ENCODE measurements around the gene NPDC1.
"Not testable (repeated sequence)": the region's sequence is repeated elsewhere in the genome, so short reads cannot be mapped to it uniquely, and the experiment has no call there.

Gene NPDC1

DNA sequence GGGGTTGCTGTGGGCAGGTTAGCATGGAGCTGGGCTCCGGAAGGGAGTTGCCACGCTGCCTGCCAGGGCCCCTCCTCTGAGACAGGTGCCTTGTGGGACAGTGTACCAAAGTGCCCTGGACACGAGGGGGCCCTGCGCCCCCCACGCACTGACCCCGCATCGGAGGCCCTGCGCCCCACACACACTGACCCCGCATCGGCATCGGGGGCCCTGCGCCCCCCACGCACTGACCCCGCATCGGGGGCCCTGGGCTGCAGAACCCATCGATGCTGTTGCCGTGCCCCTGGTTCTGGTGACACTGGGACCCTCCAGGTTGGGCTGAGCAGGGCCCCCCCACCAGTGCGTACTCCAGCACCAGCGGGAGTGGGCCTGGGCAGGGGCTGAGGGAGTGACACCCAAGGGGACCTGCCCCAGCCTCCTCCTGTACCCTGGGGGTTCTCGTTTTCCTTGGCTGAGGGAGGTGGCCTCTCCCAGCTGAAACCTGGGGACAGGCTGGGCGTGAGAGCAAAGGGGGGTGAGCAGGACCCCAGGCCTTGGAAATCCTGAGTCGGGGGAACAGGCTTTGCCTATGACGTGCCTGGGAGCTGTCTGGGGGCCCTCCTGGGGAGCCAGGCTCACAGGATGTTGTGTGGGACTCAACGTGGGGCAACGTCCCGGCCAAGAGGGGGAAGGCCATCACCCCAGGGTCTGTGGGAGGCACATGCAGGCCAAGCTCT is 17.5 kb upstream of the NPDC1 start:
- H3K27ac ChIP-seq: no peak overlapping the region
- no peak overlapping the region for H3K4me3 ChIP-seq

- H3K27ac ChIP-seq, H3K4me3 ChIP-seq: not testable (repeated sequence)
Measured at GRCh38 chr9:137062798-137063197, 16.8 kb upstream of the NPDC1 start.

DNA sequence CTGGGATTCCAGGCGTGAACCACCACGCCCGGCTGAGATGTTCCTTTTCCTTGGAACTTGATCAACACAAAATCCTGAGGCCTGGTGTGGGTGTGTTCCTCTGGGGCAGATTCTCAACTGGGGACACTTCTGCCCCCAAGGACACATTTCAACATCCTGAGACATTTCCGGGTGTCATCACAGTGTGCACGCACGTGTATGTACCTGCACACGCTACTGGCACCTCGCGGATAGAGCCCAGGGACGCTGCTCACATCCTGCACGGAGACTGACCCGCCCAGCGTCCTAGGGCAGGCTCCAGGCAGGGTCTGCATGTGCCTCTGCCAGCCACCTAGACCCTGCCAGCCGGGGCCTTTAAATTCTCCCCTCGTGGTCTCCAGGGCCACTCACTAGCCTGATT is 16.4 kb upstream of the NPDC1 start:
- no peak overlapping the region for H3K4me3 ChIP-seq
- no peak overlapping the region for H3K27ac ChIP-seq

- Histone ChIP-seq H3K27ac (no peak overlapping the region), H3K4me3 (no peak overlapping the region)
Measured at GRCh38 chr9:137058521-137059234, 12.7 kb upstream of the NPDC1 start.

DNA sequence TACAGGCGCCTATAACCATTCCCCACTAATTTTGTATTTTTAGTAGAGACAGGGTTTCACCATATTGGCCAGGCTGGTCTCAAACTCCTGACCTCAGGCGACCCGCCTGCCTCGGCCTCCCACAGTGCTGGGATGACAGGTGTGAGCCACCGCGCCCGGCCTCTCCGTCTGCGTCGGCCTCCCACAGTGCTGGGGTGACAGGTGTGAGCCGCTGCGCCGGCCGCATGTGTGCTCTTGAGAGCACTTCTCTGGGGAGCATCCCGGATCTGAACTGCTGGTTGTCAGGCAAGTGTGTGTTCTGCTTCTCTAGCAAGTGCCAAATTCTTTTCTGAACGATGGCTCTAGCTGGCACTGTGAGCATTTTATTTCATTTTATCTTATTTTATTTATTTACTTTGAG is 11.6 kb upstream of the NPDC1 start:
- H3K4me3 ChIP-seq: no peak overlapping the region
- no peak overlapping the region for H3K27ac ChIP-seq

- Histone ChIP-seq H3K27ac (no peak overlapping the region), H3K4me3 (no peak overlapping the region)
Measured at GRCh38 chr9:137056739-137057415, 10.9 kb upstream of the NPDC1 start.

DNA sequence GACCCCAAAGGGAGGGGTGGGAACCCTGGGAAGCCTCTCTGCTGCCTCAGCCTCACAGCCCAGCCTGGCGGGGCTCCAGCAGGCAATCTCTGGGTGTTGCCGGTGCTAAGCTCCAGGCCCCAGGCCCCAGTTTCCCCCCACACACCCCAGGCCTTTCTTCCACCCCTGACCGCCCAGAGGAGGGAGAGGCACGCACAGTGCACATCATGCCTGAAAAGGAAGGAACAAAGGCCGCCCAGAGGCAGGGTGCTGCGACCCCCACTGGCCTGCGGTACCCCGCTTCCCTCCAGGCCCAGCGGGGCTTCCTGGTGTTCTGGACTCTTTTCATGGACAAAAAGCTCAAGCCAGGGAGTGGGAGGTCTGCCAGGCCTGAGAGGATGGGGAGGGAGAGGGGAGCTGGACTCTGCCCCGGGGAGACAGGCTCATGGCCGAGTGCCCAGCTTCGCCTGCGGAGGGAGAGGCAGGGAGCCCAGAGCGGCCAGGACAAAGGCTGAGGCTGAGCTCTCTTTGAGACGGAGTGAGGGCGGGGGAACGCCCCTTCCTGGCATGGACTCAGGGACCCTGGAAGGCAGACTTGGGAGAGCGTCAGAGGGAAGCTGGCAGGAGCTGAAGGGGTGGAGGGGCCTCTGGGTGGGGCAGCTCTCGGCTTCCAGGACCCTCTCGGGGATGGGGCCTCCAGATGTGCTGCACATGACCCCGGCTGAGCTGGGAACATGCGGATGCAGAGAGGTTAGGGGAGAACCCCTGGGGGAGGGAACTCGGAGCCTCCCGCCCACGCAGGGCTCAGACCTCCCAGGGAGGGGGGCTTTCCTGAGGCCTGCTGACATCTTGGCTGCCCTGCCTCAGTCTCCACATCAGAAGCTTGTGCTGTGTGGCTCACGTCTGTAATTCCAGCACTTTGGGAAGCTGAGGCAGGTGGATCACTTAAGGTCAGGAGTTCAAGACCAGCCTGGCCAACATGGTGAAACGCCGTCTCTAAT is 9.7 kb upstream of the NPDC1 start:
- Histone ChIP-seq H3K4me3 (no peak overlapping the region), H3K27ac (peak overlapping the region in 8 of 21 experiments; percentile 17 to 67 (median 54))

DNA sequence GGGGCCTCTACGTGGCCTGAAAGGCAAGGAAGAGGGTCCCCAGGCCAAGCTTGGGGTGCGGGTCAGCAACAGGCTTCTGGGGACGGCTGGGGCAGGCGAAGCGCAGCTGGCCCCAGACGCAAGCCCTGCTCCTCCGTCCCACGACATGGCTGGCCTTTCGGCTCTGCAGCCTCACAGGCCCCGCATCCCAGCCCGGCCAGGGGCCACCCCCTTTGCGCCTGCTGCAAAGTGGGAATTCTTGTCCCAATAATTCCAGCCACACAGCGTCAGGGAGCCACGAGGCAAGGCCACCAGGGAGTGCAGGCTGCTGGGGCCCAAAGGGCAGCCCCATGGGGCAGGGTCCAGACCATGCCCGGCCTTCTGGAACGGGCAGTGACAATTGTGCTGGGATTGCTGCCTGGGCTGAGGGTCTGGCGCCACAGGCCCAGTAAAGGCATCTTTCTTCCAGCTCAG is 9.0 kb upstream of the NPDC1 start:
- peak overlapping the region in 9 of 21 experiments; percentile 2 to 67 (median 55) for H3K27ac ChIP-seq
- no peak overlapping the region for H3K4me3 ChIP-seq

- peak within 1 kb of the TSS; percentile 17 to 58 (median 28) for H3K4me3 ChIP-seq
- H3K27ac ChIP-seq: peak within 1 kb of the TSS in 11 of 21 experiments; percentile 28 to 67 (median 57)
Measured at GRCh38 chr9:137053944-137054931, 8.3 kb upstream of the NPDC1 start, which contains the start of gene ENTPD2. ENTPD2 (minus strand) TSS chr9:137054061; CDS start chr9:137053997, 64 bp downstream.

- Histone ChIP-seq H3K27ac (peak overlapping the region in 6 of 21 experiments; percentile 16 to 57 (median 38)), H3K4me3 (peak overlapping the region; percentile 17 to 58 (median 28))
Measured at GRCh38 chr9:137052998-137053943, 7.3 kb upstream of the NPDC1 start.

- no peak overlapping the region for H3K4me3 ChIP-seq
- H3K27ac ChIP-seq: no peak overlapping the region
Measured at GRCh38 chr9:137052293-137052692, 6.3 kb upstream of the NPDC1 start.

DNA sequence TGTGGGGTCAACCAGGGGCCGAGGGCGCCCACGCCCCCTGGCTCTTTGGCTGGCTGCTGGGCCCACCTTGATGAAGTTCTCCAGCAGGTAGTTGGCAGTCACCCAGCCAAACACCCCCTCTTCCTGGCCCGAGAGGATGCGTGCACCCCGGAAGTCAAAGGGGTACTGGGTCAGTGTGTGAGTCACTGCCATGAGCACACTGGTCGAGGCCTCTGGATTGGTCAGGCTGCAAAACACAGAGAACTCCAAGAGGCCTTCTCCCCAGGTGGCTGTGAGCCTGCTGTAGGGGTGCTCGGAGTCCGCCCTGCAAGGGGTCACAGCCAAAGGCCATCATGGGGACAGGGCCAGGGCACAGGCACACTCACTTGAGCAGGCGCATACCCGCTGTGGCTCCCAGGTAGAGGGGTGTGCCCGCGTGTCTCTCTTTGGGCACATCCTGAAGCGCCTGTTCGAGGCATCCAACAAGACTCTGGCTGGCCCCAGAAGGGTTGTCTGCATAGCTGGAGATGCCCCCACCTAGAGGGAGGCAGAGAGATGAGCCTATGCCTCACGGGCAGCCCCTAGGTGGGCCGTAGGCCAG is 5.3 kb upstream of the NPDC1 start:
- Histone ChIP-seq H3K4me3 (no peak overlapping the region), H3K27ac (no peak overlapping the region)

- no peak overlapping the region for H3K27ac ChIP-seq
- H3K4me3 ChIP-seq: no peak overlapping the region
Measured at GRCh38 chr9:137050570-137050969, 4.6 kb upstream of the NPDC1 start.

DNA sequence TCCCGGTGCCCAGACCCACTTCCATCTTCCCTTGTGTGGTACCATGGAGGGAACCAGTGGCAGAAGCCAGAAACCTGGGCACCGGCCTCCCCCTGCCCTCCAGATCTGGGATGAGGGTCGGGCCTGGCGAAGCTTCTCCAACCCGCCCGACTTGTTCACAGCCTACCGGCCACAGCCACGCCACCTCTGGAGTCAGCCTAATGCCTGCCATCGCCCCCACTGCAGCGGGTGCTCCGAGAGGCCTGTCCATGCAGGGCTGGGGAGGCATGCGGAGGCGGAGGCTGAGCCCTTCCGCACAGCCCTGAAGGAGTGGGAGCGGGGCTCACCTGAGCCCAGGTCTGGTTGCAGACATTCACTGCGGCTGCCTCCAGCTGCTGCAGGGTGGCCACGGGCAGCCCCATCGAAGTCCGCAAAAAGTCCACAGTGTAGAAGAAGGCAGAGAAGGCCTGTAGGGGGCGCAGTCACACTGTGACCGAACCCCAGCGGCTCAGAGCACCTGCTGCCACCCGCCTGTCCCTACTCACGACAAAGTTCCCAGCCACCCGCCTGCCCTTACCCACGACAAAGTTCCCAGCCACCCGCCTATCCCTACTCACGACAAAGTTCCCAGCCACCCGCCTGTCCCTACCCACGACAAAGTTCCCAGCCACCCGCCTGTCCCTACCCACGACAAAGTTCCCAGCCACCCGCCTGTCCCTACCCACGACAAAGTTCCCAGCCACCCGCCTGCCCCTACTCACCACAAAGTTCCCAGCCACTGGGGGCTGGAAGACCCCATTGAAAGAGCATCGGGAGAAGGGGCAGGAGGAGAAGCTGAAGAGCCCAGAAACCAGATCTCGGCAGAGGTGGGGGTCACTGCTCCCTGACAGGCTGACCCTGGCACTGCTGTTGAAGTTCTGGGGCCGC is 3.8 kb upstream of the NPDC1 start:
- H3K27ac ChIP-seq: no peak overlapping the region
- no peak overlapping the region for H3K4me3 ChIP-seq

- Histone ChIP-seq H3K27ac (no peak overlapping the region), H3K4me3 (no peak overlapping the region)
Measured at GRCh38 chr9:137048655-137049543, 2.9 kb upstream of the NPDC1 start.

Data from skin epidermis (tissue), 12 donors.